ENCODE measurements around the gene GPAT2.
"Not testable (repeated sequence)": the region's sequence is repeated elsewhere in the genome, so short reads cannot be mapped to it uniquely, and the experiment has no call there.

Gene GPAT2

GRCh38 chr2:96064760-96065159 lies 30.0 kb upstream of the GPAT2 start:
- DNase-seq (ENCODE audit: low read depth in 2 of 2, low spot score in 1 of 2): not testable (repeated sequence)

- not testable (repeated sequence) for DNase-seq (ENCODE audit: low read depth in 2 of 2, low spot score in 1 of 2)
Measured at GRCh38 chr2:96064047-96064675, 29.4 kb upstream of the GPAT2 start.

GRCh38 chr2:96063116-96063899 lies 28.6 kb upstream of the GPAT2 start:
- DNase-seq (ENCODE audit: low read depth in 2 of 2, low spot score in 1 of 2): not testable (repeated sequence)

GRCh38 chr2:96062483-96062882 lies 27.8 kb upstream of the GPAT2 start:
- DNase-seq (ENCODE audit: low read depth in 2 of 2, low spot score in 1 of 2): not testable (repeated sequence)

- not testable (repeated sequence) for DNase-seq (ENCODE audit: low read depth in 2 of 2, low spot score in 1 of 2)
Measured at GRCh38 chr2:96061901-96062300, 27.2 kb upstream of the GPAT2 start.

- DNase-seq (ENCODE audit: low read depth in 2 of 2, low spot score in 1 of 2): not testable (repeated sequence)
Measured at GRCh38 chr2:96061197-96061817, 26.6 kb upstream of the GPAT2 start.

GRCh38 chr2:96060325-96060724 lies 25.6 kb upstream of the GPAT2 start:
- not testable (repeated sequence) for DNase-seq (ENCODE audit: low read depth in 2 of 2, low spot score in 1 of 2)

GRCh38 chr2:96059443-96059842 lies 24.7 kb upstream of the GPAT2 start:
- not testable (repeated sequence) for DNase-seq (ENCODE audit: low read depth in 2 of 2, low spot score in 1 of 2)

GRCh38 chr2:96055830-96056229 lies 21.1 kb upstream of the GPAT2 start:
- not testable (repeated sequence) for DNase-seq (ENCODE audit: low read depth in 2 of 2, low spot score in 1 of 2)

- DNase-seq (ENCODE audit: low read depth in 2 of 2, low spot score in 1 of 2): not testable (repeated sequence)
Measured at GRCh38 chr2:96054537-96054936, 19.8 kb upstream of the GPAT2 start.

- not testable (repeated sequence) for DNase-seq (ENCODE audit: low read depth in 2 of 2, low spot score in 1 of 2)
Measured at GRCh38 chr2:96053385-96053784, 18.7 kb upstream of the GPAT2 start.

GRCh38 chr2:96052632-96053031 lies 17.9 kb upstream of the GPAT2 start:
- DNase-seq (ENCODE audit: low read depth in 2 of 2, low spot score in 1 of 2): not testable (repeated sequence)

- DNase-seq (ENCODE audit: low read depth in 2 of 2, low spot score in 1 of 2): not testable (repeated sequence)
Measured at GRCh38 chr2:96049917-96050262, 15.2 kb upstream of the GPAT2 start.

- DNase-seq (ENCODE audit: low read depth in 2 of 2, low spot score in 1 of 2): not testable (repeated sequence)
Measured at GRCh38 chr2:96049049-96049916, 14.6 kb upstream of the GPAT2 start.

- DNase-seq (ENCODE audit: low read depth in 2 of 2, low spot score in 1 of 2): not testable (repeated sequence)
Measured at GRCh38 chr2:96035554-96035953, 838 bp upstream of the GPAT2 start.

GRCh38 chr2:96033997-96034396 lies 719 bp downstream of the GPAT2 start:
- DNase-seq (ENCODE audit: low read depth in 2 of 2, low spot score in 1 of 2): not testable (repeated sequence)

GRCh38 chr2:96027725-96028325 lies 6.9 kb downstream of the GPAT2 start:
- DNase-seq (ENCODE audit: low read depth in 2 of 2, low spot score in 1 of 2): not testable (repeated sequence)

GRCh38 chr2:96025755-96026154 lies 9.0 kb downstream of the GPAT2 start:
- DNase-seq (ENCODE audit: low read depth in 2 of 2, low spot score in 1 of 2): not testable (repeated sequence)

- no peak for DNase-seq (ENCODE audit: low read depth in 2 of 2, low spot score in 1 of 2)
Measured at GRCh38 chr2:96025194-96025492, 9.6 kb downstream of the GPAT2 start.

- no peak for DNase-seq (ENCODE audit: low read depth in 2 of 2, low spot score in 1 of 2)
Measured at GRCh38 chr2:96024336-96025193, 10.2 kb downstream of the GPAT2 start.
